Bone marrow (tissue), 2 donors: ENCODE results near the gene IL17RC.
"Not testable (repeated sequence)": the region's sequence is repeated elsewhere in the genome, so short reads cannot be mapped to it uniquely, and the experiment has no call there.

Source experiments
- DNase-seq, 2 donors: peaks; one replicate each; lab custom pipeline; 2025; lab: John Stamatoyannopoulos, UW

Gene IL17RC

DNA sequence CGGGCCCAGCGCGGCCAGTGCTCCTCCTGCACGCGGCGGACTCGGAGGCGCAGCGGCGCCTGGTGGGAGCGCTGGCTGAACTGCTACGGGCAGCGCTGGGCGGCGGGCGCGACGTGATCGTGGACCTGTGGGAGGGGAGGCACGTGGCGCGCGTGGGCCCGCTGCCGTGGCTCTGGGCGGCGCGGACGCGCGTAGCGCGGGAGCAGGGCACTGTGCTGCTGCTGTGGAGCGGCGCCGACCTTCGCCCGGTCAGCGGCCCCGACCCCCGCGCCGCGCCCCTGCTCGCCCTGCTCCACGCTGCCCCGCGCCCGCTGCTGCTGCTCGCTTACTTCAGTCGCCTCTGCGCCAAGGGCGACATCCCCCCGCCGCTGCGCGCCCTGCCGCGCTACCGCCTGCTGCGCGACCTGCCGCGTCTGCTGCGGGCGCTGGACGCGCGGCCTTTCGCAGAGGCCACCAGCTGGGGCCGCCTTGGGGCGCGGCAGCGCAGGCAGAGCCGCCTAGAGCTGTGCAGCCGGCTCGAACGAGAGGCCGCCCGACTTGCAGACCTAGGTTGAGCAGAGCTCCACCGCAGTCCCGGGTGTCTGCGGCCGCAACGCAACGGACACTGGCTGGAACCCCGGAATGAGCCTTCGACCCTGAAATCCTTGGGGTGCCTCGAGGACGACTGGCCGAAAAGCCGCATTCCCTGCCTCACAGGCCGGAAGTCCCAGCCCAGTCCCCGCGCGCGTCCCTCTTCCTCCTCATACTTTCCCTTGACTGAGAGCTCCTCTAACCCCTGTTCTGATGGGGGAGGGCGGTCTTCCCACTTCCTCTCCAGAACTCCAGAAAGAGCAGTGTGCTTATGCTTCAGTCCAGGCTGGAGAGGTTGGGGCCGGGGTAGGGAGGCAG is 1.4 kb upstream of the IL17RC start:
- peak; percentile 20 to 28 for DNase-seq

DNA sequence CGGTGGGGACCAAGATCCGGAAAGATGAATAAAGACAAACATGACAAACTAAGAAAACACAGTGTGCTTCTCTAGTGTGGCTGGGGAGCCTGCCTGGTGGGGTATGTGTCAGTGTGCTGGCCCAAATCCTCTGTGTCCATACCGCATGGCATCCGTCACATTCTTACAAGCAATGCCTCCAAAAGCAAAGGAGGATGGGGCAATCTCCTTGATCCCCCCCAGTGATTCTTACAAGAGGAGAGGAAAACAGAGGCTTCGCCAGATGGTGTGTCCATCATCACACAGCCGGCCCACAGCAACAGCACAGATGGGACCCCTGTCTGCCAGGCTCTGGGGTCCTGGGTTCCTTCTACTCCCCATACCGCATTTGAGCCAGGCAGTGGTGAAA is 558 bp upstream of the IL17RC start:
- DNase-seq: no peak

DNA sequence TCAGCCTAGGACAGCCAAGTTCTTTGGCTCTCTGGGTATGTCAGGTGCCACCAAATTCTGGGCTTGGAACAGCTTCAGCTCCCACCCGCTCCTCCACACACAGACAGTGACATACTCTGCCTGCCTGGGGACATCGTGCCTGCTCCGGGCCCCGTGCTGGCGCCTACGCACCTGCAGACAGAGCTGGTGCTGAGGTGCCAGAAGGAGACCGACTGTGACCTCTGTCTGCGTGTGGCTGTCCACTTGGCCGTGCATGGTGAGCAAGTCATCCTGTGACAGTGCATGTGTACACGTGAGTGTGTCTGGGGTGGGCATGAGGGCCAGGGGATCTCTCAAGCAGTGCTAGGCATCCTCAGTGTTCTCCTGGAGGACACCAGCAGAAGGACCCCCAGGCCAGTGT is 922 bp downstream of the IL17RC start:
- DNase-seq: no peak

DNA sequence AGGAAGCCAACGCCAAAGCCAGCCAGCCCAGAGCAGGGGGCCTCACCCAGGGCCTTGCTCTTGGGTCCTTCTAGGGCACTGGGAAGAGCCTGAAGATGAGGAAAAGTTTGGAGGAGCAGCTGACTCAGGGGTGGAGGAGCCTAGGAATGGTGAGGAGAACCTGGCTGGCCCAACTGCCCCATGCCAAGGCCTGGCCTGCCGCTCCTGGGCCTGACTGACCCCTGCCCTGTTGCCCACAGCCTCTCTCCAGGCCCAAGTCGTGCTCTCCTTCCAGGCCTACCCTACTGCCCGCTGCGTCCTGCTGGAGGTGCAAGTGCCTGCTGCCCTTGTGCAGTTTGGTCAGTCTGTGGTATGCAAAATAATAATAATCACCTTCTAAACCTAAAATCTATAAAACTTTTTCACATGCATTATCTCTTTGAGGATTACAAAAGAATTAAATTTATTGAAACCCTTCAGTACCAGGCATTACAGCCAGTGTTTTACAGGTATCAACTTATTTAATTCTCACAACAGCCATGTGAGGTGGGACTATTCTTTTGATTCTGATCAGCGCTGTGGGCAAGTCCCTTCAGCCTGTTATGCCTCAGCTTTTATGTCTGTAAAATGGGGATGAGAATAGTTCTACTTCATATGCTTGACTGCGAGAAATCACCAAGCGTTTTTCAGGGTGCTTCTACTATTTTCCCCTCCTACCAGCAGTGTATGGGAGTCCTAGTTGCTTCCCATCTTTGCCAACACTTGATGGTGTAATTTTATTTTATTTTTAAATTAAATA is 1.6 kb downstream of the IL17RC start:
- no peak for DNase-seq

DNA sequence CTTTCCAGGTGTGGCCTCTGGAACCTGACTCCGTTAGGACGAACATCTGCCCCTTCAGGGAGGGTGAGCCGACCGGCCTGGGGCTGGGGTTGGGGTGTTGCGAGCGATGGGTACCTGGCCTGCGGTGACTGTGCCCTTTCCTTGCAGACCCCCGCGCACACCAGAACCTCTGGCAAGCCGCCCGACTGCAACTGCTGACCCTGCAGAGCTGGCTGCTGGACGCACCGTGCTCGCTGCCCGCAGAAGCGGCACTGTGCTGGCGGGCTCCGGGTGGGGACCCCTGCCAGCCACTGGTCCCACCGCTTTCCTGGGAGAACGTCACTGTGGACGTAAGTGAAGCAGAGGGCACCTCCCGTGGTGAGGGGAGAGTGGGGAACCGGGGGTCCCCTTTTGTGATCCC is 11.3 kb downstream of the IL17RC start:
- no peak for DNase-seq

DNA sequence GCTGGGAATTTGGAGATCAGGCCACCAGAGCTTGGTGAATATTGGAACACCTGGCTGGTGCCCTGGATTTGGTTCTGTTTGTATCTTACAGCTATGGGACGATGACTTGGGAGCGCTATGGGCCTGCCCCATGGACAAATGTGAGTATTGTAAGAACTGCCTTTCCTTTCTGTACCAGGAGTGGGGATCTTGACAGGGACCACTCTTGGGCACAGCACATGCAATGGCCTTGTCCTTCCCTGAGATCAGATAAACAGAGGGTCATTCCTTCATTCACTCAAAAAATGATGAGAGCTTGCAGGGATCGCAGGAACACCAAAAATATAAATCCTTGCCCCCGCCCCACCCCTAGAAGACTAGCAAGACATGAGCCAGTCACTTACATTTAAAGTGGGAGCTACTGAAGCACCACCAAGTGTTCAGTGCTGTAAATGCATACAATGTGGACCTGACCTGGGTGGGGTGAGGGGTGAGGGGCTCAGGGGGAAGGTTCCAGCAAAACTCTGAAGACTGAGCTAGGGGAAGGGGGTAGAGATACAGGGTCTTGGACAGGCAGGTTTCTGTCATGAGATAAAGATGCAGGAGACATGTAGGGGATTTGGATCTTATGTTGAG is 14.0 kb downstream of the IL17RC start:
- DNase-seq: no peak

DNA sequence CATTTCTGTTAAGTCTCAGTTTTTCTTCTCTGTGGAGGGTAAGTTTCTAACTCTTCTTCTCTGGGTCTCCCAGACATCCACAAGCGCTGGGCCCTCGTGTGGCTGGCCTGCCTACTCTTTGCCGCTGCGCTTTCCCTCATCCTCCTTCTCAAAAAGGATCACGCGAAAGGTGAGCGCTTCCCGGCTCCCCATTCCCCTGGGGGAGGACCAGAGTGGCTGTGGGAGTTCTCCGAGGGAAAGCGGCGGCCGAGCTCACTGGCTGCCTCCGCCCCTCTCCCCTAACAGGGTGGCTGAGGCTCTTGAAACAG is 15.6 kb downstream of the IL17RC start:
- DNase-seq: no peak

DNA sequence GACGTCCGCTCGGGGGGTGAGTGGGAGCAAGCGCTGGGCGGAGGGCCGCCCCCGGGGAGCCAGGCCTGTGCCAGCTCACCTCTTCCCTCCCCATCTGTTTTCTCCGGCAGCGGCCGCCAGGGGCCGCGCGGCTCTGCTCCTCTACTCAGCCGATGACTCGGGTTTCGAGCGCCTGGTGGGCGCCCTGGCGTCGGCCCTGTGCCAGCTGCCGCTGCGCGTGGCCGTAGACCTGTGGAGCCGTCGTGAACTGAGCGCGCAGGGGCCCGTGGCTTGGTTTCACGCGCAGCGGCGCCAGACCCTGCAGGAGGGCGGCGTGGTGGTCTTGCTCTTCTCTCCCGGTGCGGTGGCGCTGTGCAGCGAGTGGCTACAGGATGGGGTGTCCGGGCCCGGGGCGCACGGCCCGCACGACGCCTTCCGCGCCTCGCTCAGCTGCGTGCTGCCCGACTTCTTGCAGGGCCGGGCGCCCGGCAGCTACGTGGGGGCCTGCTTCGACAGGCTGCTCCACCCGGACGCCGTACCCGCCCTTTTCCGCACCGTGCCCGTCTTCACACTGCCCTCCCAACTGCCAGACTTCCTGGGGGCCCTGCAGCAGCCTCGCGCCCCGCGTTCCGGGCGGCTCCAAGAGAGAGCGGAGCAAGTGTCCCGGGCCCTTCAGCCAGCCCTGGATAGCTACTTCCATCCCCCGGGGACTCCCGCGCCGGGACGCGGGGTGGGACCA is 16.1 kb downstream of the IL17RC start:
- DNase-seq: peak; percentile 52 to 93

DNA sequence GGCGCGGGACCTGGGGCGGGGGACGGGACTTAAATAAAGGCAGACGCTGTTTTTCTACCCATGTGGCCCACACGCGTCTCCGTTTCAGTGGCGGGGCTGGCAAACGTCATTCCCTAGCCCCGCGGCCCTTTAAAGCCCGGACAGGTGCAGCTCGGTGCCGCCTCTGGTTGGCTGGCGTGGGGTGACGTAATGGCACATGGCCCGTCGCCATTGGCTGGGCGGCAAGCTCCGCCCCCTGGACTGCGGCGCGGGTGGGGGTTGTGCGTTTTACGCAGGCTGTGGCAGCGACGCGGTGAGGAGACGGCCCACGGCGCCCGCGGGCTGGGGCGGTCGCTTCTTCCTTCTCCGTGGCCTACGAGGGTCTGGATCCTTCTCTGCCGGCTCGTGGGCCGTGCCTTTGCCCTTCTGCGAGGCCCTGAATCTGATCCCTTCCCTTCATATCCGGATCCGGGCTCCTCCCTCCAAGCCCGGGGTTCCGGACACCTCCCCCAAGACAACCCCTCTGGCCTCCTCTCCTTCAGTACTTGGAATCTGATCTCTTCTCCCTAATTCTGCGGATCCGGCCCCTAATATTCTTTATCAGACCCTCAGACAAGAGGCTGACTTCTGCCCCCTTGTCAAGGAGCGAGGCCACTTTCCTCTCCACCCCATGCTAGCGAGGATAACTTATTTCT is 16.8 kb downstream of the IL17RC start, which contains the start of gene CRELD1:
TSS of gene CRELD1 (plus strand) at position 274 of the 674 bp plus-strand sequence. CDS start 605 bp downstream, outside the sequence.
- peak; percentile 87 to 88 for DNase-seq

DNA sequence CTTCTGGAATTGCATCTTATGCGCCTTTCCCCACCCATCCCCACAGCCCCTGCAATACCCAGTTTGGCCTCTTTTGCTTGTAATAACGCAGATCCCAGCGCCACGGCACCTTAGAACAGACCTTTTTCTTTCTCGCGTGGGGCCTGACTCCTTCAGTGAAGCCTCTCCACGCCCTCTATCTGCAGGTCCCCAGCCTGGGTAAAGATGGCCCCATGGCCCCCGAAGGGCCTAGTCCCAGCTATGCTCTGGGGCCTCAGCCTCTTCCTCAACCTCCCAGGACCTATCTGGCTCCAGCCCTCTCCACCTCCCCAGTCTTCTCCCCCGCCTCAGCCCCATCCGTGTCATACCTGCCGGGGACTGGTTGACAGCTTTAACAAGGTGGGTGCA is 17.3 kb downstream of the IL17RC start:
- no peak for DNase-seq

DNA sequence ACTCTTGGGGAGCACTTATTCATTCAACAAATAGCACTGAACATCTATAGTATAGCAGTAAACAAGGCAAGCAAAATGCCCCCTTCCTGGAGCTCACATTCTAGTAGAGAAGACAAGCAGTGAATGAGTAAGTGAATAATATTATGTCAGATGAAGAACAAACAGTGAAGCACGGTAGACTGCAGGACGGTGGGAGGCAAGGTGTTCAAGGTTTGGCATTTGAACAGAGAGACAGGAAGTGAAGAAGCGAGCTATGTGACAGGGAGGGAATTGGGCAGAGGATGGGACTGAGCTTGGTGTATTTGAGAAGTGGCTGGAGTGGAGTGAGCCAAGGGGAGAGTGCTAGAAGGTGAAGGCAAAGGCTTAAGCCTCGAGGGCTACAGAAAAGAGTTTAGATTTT is 18.1 kb downstream of the IL17RC start:
- DNase-seq: no peak

DNA sequence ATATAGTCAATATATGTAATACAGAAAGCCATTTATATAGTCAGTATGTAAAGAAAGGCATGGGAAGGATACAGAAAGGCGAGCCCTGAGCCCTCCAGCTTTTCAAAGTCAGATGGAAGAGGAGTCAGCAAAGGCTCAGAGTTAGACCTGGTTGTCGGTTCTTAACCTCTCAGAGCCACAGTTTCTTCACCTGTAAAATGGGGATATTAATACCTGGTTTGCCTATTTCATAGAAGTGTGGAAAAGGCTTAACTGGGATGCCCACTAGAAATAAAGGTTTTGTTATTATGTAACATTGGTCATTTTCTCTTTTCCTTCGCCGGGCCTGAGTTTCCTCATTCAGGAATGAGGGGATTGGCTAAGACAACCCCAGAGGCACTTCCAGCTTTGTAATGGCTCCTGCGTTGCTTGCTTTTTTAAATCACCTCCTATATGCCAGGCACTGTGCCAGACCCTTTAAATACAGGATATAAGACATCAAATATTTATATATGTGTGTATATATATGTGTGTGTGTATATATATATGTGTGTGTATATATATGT is 19.1 kb downstream of the IL17RC start:
- DNase-seq: no peak

DNA sequence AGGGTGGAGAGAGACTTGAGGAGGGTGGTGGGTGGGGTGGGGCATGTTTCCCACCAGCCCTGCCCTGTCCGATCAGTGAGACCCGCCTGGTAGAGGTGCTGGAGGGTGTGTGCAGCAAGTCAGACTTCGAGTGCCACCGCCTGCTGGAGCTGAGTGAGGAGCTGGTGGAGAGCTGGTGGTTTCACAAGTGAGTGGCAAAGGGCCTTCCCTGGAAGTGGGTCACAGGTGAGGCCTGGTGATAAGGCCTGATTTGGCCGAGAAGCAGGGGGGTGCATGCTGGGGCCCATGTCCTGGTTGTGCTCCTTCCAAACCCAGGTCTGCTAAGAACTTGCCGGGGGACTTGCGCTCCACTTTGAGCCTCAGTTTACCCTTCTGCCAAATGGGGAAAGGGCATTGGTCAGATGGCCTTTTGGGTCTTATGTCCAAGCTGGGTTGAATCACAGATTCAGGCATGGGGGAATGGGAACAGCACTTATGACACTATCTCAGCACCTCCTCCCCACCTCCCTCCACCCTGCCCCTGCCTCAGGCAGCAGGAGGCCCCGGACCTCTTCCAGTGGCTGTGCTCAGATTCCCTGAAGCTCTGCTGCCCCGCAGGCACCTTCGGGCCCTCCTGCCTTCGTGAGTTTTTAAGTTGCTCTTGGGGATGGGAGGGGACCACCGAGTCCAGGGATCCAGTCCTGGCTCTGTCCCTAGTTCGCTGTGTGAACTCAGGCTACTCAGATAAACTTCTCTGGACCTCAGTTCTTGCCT is 20.8 kb downstream of the IL17RC start:
- DNase-seq: no peak

DNA sequence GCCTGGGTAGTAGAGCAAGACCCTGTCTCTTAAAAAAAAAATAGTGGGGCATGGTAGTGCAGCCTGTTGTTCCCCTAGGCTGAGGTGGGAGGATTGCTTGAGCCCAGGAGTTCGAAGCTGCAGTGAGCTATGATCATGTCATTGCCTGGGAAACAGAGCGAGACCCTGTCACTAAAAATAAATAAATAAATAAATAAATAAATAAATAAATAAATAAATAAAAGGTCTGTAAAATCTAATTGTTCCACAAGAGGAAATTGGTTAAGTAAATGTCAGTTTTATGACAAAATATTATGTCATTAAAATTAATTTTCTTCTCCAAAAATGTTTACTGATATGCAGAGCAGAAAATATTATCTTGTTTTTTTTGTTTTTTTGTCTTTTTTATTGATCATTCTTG is 22.1 kb downstream of the IL17RC start:
- DNase-seq: no peak

DNA sequence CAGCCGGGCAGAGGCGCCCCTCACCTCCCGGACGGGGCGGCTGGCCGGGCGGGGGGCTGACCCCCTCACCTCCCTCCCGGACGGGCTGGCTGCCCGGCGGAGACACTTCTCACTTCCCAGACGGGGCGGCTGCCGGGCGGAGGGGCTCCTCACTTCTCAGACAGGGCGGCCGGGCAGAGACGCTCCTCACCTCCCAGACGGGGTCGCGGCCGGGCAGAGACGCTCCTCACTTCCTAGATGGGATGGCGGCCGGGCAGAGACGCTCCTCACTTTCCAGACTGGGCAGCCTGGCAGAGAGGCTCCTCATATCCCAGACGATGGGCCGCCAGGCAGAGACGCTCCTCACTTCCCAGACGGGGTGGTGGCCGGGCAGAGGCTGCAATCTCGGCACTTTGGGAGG is 23.0 kb downstream of the IL17RC start:
- not testable (repeated sequence) for DNase-seq

DNA sequence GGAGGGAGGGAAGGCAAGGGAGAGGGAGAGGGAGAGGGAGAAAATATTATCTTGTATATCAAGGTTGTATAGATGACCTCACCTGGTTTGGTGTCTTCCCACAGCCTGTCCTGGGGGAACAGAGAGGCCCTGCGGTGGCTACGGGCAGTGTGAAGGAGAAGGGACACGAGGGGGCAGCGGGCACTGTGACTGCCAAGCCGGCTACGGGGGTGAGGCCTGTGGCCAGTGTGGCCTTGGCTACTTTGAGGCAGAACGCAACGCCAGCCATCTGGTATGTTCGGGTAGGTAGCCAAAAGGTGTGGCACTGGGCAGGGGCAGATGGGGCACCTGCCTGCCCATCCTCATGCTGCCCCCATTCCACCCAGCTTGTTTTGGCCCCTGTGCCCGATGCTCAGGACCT is 23.8 kb downstream of the IL17RC start:
- no peak for DNase-seq

DNA sequence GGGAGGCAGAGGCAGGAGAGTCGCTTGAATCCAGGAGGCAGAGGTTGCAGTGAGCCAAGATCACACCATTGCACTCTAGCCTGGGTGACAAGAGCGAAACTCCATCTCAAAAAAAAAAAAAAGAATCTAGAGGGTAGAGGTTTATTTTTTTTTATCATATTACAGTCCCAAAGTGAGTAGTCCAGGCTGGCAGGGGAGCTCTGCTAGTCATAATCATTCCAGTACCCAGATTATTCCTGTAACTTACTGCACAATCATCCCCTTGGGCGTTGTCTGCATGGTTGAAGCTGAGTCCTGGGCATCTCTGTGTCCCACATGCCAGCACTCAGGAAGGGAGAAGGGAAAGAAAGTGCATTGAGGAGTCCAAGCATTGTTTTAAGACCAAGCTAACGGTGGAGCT is 25.3 kb downstream of the IL17RC start:
- no peak for DNase-seq

DNA sequence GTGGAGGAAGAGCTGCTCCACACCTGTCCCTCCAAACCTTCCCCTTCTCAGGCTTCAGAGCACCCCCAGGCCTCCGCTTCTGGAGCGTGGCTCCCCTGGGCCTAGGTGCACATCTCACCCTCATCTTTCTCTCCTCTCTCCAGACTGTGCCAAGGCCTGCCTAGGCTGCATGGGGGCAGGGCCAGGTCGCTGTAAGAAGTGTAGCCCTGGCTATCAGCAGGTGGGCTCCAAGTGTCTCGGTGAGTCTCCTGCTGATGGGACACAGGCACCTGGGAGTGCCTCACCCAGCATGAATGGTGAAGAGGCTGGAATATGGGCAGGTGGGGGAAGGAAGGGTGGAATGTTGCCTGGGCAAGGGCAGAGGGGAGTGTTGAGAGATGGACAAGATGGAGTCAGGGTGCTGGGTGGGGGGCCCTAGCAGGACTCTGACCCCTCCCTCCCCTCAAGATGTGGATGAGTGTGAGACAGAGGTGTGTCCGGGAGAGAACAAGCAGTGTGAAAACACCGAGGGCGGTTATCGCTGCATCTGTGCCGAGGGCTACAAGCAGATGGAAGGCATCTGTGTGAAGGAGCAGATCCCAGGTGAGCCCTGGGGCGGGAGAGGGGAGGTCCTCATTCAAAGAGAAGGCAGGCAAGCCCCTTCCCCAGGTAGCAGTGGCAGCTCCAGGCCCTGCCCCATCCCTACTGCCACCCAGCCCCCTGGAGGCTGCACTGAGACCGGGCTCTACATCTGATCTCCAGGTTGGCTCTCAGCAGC is 26.2 kb downstream of the IL17RC start:
- DNase-seq: no peak

DNA sequence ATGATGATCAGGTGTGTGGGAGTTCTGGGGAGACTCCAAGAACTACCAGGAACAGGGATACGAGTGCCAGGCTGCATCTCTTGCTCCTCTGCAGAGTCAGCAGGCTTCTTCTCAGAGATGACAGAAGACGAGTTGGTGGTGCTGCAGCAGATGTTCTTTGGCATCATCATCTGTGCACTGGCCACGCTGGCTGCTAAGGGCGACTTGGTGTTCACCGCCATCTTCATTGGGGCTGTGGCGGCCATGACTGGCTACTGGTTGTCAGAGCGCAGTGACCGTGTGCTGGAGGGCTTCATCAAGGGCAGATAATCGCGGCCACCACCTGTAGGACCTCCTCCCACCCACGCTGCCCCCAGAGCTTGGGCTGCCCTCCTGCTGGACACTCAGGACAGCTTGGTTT is 27.4 kb downstream of the IL17RC start:
- no peak for DNase-seq

DNA sequence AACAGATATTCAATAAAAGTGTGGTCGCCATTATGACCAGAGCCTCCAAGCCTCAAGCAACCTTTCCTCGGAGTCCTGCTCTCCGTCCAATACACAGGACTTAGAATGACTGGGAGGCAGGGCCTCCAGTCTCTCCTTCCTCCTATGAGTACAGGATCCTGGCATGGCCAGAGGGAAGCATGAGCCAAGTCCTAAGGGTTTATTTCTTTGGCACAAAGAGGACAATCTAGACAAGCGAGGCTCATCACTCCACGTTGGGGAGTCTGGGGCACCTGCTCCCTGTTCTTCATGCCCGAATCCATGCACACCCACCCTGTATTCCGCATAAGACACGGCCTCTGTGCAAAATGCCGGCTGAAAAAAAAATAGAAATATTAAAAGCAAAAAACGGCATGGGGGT is 28.5 kb downstream of the IL17RC start:
- no peak for DNase-seq
